ENCODE results near the gene TLX3.
A peak's percentile ranks its signal among the peaks of the same experiment; 100 is the strongest.

TLX3 gene

DNA sequence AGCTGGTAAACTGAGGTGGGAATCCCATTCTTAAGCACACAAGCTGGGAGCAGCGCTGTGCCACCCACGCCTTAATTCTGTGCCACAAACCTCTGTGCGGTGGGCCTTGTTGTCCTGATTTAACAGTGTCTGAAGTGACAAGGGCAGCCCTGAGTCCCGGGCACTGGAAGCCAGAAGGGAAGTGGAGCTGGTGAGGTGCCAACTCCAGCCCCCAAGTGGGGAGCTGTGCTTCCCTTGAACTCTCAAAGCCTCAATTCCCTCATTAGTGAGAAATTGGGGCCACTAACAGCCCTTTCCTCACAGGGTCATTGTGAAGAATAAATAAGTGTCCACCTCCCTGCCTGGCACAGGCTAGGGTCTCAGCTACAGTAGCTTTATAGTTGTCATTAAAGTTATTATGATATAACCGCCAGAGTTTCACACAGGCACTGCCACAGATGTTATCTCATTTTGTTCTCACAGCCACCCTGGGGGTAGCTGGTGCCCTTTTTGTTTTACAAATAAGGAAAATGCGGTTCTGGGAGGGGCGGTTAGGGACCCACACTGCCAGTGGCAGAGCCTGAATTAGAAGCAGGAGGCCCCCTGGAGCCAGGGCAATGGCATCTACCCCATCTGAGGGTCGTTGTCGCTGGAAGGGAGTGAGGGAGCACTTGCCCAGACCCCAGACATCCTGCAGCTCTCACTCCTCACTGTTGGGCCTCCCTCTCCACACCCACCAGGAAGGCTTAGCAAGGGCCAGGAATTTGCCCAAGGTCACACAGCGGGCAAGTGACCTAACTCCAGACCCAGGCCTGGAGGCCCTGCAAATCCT lies 2.1 kb upstream of the TLX3 start:
- DNase-seq = no peak

DNA sequence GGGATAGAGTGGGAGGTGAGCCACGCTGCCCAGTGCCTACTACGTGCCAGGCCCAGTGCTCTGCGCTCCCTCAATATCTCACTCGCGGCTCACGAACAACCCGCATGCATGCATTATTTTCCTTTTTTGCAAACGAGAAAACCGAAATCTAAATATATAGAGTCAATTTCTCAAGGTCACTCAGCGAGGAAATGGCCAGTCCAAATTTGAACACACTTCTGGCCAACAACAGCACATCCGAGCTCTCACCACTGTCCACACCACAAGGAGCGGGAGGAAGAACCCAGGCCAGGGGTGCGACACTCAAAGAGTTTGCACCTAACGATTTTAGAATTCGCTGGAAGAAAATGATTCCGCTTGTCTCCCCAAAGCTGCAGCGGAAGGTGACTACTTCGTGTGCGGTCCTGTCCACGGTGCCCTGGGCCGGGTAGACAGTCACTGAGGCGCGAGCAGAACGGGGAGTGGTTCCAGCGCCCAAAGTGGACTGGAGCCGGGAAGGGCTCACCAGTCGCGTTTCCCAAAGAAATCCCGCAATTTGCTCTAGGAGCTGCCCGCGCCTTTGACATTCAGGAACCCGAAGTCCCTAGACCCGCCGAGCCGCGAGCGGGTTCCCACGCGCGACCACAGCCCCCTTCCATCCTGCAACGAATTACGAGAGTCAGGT lies 1.1 kb upstream of the TLX3 start:
- no peak for DNase-seq

DNA sequence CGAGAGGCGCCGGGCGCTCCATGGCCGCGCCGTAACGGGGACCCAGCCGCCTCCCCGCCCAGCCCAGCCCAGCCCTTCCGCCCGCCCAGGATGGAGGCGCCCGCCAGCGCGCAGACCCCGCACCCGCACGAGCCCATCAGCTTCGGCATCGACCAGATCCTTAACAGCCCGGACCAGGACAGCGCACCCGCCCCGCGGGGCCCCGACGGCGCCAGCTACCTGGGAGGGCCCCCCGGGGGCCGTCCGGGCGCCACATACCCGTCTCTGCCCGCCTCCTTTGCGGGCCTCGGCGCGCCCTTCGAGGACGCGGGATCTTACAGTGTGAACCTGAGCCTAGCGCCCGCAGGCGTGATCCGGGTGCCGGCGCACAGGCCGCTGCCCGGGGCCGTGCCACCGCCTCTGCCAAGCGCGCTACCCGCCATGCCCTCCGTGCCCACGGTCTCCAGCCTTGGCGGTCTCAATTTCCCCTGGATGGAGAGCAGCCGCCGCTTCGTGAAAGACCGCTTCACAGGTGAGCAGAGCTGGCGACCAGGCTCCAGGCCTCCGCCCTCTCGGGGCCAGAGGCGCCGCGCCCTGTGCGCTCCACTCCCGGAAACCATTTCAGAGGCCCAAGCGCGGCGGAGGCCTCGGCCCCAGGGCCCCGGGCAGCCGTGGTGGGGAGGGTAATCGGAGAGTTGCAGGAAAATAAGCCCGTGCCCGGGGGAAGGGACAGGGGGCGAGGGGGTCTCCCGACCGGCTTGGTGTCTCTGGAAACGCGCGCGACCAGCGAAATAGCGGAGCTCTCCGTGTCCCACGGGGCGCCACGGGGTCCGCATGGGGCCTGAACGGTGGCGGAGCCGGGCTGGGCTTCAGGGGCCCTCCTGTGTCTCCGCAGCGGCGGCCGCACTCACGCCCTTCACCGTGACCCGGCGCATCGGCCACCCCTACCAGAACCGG lies 496 bp downstream of the TLX3 start:
- no peak for DNase-seq

DNA sequence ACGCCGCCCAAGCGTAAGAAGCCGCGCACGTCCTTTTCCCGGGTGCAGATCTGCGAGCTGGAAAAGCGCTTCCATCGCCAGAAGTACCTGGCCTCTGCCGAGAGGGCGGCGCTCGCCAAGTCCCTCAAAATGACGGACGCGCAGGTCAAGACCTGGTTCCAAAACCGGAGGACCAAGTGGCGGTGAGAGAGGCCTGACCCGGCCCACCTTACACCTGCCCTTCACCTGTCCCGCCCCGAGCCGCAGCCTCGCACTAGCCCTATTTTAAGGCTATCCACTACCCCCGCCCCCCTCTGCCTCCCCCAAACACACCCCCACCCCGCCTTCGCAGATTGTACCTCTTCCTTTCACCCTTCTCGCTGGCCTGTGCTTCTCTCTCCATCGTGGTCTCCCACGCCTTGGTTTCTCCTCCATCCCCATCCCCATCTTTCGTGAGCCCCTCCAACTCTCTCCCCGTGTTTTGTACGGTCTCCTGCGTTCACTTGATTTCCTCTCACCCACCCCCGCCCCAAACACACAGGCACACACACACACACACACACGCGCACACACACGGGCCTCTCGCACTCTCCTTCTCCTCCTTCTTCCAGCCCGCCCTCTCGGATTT lies 1.3 kb downstream of the TLX3 start:
- no peak for DNase-seq

DNA sequence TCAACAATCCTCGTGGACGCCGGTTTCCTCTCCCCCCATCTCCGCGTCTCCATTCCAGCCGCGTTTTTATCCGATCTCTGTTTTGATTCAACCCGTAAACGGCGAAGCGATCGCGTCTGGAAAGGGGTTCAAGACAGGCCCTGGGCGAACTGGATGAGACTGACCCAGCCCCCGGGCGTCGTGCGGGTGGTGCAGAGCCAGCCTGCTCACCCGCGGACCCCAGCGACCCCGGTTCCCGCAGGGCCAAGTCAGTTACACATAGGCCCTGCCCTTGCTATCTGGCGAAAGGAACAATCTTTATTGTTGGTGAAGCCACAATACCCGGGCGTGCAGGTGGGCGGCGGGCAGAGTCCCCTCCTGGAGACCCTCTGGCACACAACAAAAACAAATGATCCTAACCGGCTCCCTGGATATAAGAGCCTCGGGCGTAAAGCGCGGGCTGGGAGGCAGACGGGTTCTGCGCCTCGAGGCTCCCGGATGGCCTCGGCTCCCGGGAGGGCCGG lies 1.8 kb downstream of the TLX3 start:
- DNase-seq = no peak

DNA sequence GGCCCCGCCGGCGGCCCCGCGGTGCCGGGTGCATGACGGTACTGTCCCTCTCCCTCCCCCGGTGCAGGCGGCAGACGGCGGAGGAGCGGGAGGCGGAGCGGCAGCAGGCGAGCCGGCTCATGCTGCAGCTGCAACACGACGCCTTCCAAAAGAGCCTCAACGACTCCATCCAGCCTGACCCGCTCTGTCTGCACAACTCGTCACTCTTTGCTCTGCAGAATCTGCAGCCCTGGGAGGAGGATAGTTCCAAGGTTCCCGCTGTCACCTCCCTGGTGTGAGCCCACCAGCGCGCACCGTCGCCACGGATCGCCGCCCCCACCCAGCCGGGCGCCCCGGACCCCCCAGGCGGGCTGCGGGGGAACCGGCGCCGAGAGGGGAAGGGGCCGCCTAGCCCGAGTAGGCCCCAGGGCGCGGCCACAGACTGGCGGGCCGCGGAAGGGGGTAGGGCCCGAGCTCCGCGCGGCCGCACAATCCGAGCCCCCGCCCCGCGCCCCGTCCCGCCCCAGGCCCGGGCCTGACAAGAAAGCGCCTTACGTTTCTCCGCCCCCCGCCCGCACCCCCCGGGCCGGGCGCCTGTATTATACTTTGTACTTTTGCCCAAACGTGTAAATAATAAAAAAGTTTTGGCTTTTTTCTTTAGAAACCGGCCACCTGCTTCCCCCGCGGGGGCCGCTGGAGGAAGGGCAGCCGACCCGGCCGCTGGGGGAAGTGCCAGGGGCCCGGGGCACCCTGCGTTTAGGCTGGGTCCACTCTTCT lies 2.5 kb downstream of the TLX3 start:
- DNase-seq = peak; percentile 27

DNA sequence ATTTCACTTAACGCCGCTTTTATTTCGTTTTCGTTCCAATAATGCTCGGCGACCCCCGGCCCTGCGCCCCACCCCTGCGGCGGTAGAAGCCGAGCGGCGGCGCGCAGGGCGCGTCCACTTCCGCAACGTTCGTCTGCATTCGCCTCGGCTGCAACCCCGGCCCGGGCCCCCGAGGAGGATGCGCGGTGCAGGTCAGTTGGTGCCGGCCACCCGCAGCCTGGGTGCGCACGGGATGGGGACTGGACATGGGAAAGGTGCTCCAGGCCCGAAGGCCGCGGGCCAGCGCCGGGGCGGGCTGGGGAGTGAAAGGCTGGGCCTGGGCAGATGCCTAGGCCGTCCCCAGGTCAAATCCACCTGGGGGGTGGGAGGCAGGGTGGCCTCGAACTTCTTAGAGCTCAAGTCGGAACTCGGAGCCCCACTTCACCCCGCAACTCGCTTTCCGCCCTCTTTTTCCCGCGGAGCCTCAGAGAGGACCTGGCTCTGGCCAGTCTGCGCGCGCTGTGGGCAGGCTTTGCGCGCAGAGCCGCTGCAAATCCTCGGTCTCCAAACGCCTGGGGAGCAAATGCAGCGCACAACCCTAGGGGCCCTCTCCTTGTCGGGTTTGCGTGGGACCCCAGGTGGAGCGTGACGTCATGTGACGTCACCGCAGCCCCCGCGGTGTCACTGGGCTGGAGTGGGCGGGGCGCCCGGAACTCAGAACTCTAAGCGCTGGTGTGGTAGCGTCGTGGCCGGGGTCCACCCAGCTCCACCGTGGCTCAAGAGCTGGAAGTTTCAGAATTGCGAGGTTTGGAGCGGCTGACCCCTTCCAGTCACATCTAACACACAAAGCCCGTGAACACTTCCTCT lies 3.3 kb downstream of the TLX3 start:
- no peak for DNase-seq

DNA sequence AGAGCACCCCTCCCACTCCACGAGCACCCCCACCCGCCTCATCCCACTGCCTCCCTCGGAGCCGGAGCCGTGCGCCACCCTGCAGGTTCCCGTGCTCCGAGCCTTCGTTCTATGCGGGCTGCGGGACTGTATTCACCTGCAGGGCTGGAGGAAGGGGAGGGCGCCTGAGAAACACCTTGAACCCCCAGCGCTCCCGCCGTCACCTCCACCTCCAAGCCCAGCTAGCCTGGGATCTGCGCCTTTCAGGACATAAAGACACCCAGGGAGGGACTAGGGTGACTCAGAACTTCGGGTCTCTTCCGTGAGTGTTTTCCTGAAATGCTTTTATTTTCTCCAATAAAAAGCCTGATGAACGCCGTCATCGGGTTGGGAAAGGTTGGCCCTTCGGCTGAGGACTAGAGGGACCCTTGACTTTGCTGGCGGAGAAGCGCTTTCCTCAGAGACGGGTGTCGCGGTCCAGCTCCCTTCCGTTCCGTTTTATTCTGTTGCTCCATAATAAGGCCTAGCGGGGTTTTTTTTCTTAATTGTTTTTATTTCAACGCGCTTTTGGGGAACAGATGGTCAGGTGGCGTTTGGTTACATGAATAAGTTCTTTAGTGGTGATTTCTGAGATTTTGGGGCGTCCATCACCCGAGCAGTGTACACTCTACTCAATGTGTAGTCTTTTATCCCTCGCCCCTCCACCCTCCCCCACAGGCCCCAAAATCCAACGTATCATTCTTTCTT lies 4.6 kb downstream of the TLX3 start:
- no peak for DNase-seq

DNA sequence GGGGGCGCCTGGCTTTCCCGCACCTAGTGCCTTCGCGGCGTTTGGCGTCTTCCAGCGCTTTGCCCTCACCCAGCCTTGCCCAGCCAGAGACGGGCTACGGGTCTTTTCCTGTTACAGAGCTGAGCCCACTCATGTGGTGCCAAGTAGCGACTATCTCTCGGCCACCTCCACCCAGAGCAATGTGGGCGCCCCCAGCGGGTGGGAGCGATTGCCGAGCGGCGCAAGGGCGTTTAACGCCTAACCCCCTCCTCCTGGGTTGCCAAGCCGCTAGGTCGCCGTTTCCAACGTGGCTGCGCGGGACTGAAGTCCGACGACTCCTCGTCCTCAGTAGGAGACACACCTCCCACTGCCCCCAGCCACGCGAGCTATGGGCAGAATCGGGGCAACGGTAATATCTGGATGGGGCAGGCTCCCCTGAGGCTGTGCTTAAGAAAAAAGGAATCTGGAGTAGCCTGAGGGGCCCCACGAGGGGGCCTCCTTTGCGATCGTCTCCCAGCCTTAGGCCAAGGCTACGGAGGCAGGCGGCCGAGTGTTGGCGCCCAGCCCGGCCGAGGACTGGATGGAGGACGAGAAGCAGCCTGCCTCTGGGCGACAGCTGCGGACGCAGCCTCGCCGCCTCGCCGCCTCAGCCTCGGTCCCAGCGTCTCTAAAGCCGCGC lies 5.8 kb downstream of the TLX3 start:
- DNase-seq = no peak

DNA sequence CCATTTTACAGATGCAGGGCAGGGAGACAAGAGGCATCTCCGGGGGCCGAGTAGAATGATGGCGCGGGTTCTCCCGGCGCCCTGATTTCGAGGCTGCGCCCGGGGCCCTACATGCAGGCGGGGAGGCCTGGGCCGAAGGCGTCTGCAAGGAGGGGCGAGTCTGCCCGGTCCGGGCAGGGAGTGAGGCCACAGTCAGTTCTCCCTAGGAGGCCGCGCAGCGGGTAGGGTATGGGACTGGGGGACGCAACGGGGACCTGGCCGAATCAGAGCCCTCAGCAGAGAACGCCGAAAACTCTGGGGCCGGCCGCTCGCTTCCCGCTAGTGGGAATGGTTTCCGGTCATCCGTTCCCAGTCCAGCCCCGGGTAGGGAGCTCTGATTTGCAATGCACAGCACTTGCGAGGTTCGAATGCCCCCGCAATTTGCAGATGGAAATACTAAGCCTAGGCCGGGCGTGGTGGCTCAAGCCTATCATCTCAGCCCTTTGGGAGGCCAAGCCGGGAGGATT lies 6.4 kb downstream of the TLX3 start:
- DNase-seq = no peak

DNA sequence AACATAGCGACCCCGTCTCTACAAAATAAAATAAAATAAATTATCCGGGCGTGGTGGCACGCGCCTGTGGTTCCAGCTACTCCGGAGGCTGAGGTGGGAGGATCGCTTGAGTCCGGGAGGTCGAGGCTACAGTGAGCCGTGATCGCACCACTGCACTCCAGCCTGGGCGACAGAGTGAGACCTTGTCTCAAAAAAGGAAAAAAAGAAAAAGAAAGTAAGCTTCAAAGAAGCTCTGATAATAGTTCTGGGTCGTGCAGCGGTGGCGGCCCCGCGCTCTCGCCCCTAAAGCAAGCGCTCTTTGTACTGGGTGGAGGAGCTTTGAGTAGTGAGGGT lies 6.8 kb downstream of the TLX3 start:
- DNase-seq = no peak

DNA sequence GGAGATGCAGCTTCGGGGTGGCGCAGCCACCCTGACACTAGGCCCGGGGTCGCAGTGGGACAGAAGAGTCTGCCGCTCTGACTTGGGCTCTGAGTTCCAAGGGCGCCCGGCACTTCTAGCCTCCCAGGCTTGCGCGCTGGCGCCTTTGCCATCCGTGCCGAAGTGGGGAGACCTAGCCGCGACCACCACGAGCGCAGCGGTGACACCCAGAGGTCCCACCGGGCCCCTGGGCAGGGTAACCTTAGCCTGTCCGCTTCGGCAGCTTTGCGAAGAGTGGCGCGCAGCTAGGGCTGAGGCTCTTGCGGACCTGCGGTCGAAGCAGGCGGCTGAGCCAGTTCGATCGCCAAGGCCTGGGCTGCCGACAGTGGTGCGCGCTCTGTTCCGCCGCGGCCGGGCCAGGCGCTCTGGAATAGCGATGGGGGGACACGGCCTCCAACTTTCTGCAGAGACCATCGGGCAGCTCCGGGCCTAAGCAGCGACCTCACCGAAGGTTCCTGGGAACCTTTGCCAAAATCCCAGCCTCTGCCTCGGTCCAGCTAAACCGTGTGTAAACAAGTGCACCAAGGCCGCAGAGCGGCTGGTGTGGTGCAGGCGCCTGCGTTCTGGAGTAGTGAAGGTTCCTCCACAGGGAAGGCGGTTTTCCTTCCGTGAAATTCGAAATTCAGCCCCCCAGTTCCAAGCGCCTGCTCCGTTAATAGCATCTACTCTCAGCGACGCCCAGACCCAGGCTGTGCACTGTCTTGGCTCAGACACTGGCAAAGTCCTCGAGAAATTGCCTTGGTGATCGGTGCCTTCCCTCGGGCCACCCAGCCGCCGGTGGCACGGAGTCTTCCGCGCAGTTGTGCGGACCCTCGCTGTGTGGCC lies 7.4 kb downstream of the TLX3 start:
- no peak for DNase-seq

DNA sequence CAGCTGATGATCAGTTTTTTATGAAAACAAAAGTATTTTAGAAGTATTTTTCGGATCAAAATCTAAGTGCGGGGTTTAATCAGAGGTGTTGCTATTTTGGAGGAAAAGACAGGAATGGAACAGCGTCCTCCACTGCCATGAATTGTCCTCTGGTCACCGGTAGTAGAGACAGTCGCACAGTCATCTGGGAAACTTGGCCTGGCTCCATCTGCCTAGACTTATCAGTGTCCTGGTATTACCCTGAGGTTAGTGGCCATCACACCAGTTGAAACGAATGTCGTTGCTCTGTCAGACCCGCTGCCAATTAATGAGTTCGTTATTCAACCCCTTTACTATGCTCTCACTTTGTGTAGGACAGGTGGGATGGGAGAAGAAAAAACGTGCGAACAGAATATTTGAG lies 8.2 kb downstream of the TLX3 start:
- DNase-seq = no peak

DNA sequence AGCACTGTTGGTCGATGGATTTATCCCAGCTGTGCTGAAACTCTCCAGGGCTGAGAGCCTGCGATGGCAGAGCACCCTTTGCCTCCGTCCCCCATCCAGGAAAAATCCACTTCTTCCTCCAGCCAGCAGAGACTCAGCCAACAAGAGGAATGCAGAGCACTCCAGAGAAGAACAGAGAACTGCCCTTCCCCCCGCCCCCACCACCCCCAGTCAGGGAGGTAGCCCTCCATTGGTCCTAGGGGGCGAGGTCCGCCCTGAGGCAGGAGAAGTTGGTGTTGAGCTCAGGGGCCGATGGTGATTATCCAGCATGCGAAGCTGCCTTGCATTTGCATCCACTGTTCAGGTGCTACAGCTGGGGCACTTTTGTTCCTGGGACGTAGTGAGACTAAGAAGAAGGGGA lies 9.0 kb downstream of the TLX3 start:
- no peak for DNase-seq

DNA sequence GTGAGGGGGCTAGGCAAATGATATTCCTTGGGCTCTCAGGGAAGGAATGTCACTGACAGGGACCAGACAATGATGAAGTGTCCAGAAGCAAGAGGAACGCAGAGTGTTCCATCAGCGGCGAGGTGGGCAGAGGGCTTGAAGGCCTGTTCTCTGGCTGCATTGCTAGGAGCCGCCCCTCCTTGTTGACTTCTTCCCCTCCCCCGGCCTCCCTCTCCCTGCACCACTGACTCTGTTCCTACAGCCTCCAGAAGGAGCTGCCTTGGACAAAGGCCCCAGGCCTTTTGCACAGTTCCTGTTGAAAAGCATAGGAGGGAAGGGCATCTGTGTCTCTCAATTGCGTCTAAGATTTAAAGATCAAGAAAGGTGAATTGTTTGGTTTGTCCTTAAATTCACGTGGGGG lies 12.4 kb downstream of the TLX3 start:
- DNase-seq = no peak

DNA sequence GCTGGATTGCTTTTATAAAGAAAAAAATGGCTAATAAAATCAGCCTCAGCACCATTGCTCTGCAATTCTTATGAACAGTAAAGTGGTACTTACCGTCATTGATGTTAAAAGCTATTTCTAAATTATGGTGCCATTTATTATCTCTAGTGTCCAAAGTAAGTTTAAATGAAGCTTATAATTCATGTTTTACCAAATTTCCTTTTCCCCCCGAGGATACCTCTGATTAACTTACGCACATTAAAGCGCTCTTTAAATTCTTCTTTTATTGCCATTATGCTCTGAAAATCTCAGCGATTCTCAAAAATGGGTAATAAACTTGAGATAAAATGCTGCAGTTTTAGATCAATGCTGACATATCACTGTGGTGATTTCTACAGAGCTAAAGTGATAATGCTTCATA lies 13.5 kb downstream of the TLX3 start:
- no peak for DNase-seq

DNA sequence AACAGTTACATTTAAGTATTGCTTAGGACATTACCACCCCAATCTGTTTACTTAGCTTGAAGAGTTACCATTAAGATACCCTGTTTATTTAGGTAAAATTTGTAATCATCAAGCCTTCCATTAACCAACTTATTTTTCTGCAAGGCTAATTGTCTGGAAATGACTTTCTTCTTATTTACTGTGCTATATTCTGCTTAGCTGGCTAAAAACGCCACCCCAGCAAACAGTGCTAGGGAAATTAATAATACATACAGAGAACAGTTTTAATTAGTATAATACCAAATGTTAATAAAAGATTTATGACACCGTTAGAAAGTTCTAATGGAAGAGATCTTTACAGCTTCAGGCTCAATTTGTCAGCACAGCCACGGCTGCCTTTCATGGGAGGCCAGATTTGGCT lies 14.0 kb downstream of the TLX3 start:
- no peak for DNase-seq

DNA sequence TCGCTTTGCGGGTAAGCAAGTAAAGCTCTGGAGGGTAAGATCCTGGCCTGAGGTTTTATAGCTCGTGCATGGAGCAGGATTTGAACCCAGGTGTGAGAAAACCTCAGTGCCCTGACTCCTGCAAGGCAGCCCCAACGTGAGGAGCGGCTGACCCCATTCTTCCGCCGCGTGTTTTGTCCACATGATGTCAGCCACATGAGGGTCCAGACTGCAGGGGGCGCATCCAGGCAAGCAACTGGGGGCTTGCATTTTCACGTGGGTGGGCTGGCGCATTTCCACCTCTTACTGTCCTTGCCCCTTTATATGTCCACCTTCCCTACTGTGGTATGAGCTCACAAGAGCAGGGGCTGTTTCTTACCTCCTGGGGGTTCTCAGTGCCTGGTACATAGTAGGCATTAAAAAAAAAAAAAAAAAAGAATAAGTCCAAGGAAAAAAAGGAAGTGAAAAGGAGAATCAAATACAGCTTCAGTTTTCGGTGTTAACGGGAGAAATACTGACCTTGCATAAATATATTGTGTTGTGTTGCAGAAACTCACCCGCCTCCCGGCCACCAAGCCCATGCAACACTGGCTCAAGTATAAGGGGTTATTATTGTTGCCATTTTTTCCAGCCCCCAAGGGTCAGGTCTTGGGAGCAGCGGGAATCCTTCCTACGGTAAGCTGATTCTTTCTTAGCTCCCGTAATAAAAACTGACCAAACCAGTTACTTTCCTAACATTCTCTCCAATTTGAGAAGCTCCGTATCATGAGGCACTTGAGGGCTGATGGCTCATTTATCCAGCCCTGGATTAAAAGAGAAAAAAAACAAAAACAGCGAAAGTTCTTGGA lies 15.0 kb downstream of the TLX3 start:
- DNase-seq = no peak
